H9 (cell line): ENCODE results near the gene ASPM. TPM values are rescaled to one million over a fixed set of nuclear protein-coding genes. Genes with fewer than 3 reads are reported as not detected.

Source experiments
- DNase-seq: peaks from one replicate; pipeline ENCODE4 v3.0.0-alpha.2; 2017
- H2AFZ ChIP-seq: one replicate; pipeline ENCODE4 v1.6.1; 2013; ENCODE audit warnings: mild to moderate bottlenecking, low read length, control low read depth, moderate library complexity
- H2AK5ac ChIP-seq: 2 replicates; pipeline ENCODE4 v1.6.1; 2013; ENCODE audit warnings: low read length, control low read depth, mixed read lengths; ENCODE audit not compliant: insufficient read length
- H2BK120ac ChIP-seq: one replicate; pipeline ENCODE4 v1.6.1; 2013; ENCODE audit warnings: low read depth, mild to moderate bottlenecking, low read length, control low read depth, inconsistent platforms; ENCODE audit not compliant: poor library complexity, severe bottlenecking
- H2BK12ac ChIP-seq: 2 replicates; pipeline ENCODE4 v1.6.1; 2013; ENCODE audit warnings: low read length, control low read depth, mixed read lengths, low read depth; ENCODE audit not compliant: insufficient read length
- H2BK15ac ChIP-seq: 2 replicates; pipeline ENCODE4 v1.6.1; 2013; ENCODE audit warnings: low read depth, low read length, control low read depth
- H2BK20ac ChIP-seq: one replicate; pipeline ENCODE4 v1.6.1; 2013; ENCODE audit warnings: low read depth, mild to moderate bottlenecking, low read length, control low read depth, inconsistent platforms; ENCODE audit not compliant: poor library complexity, severe bottlenecking
- H2BK5ac ChIP-seq: 2 replicates; pipeline ENCODE4 v1.6.1; 2013; ENCODE audit warnings: low read length, control low read depth, mixed read lengths; ENCODE audit not compliant: insufficient read length
- H3K14ac ChIP-seq: 2 replicates; pipeline ENCODE4 v1.6.1; 2013; ENCODE audit warnings: low read length, control low read depth; ENCODE audit not compliant: insufficient read depth
- H3K18ac ChIP-seq: 2 replicates; pipeline ENCODE4 v1.6.1; 2013; ENCODE audit warnings: low read depth, mild to moderate bottlenecking, mixed read lengths, low read length, control low read depth; ENCODE audit not compliant: insufficient read length
- H3K23ac ChIP-seq: 2 replicates; pipeline ENCODE4 v1.6.1; 2013; ENCODE audit warnings: low read length, control low read depth, mixed read lengths, low read depth; ENCODE audit not compliant: insufficient read length
- H3K23me2 ChIP-seq: 2 replicates; pipeline ENCODE4 v1.6.1; 2013; ENCODE audit warnings: low read depth, mild to moderate bottlenecking, mixed read lengths, low read length, control low read depth; ENCODE audit not compliant: insufficient read length, poor library complexity, severe bottlenecking
- H3K27ac ChIP-seq: 2 replicates; pipeline ENCODE4 v1.5.1; 2013; ENCODE audit warnings: low read length, control low read depth, mixed read lengths, low read depth; ENCODE audit not compliant: insufficient read length
- H3K27me3 ChIP-seq: 2 replicates; pipeline ENCODE4 v1.6.1; 2013; ENCODE audit warnings: low read length, control low read depth, inconsistent platforms; ENCODE audit not compliant: insufficient read depth
- H3K4ac ChIP-seq: 2 replicates; pipeline ENCODE4 v1.6.1; 2013; ENCODE audit warnings: low read depth, mild to moderate bottlenecking, control low read depth, inconsistent platforms, low read length, moderate library complexity
- H3K4me1 ChIP-seq: 2 replicates; pipeline ENCODE4 v1.6.1; 2013; ENCODE audit warnings: low read length, control low read depth, inconsistent platforms; ENCODE audit not compliant: insufficient read depth
- H3K4me2 ChIP-seq: 2 replicates; pipeline ENCODE4 v1.6.1; 2013; ENCODE audit warnings: low read length, control low read depth, mixed read lengths; ENCODE audit not compliant: insufficient read length, insufficient read depth
- H3K56ac ChIP-seq: 2 replicates; pipeline ENCODE4 v1.6.1; 2013; ENCODE audit warnings: low read depth, mild to moderate bottlenecking, mixed read lengths, low read length, control low read depth; ENCODE audit not compliant: insufficient read length
- H3K79me1 ChIP-seq: 2 replicates; pipeline ENCODE4 v1.6.1; 2013; ENCODE audit warnings: low read depth, mild to moderate bottlenecking, moderate library complexity, low read length, control low read depth, inconsistent platforms; ENCODE audit not compliant: insufficient read depth, poor library complexity, severe bottlenecking
- H3K79me2 ChIP-seq: 2 replicates; pipeline ENCODE4 v1.6.1; 2013; ENCODE audit warnings: low read length, control low read depth, inconsistent platforms; ENCODE audit not compliant: insufficient read depth
- H3K9ac ChIP-seq: 2 replicates; pipeline ENCODE4 v1.6.1; 2013; ENCODE audit warnings: low read length, control low read depth, mixed read lengths; ENCODE audit not compliant: insufficient read length; ENCODE audit errors: extremely low read depth
- H3K9me3 ChIP-seq: one replicate; pipeline ENCODE4 v1.6.1; 2013; ENCODE audit warnings: low read depth, low read length, inconsistent platforms; ENCODE audit not compliant: control insufficient read depth
- H3T11ph ChIP-seq: one replicate; pipeline ENCODE4 v1.6.1; 2013; ENCODE audit warnings: mild to moderate bottlenecking, low read length, control low read depth, inconsistent platforms
- H4K20me1 ChIP-seq: one replicate; pipeline ENCODE4 v1.6.1; 2013; ENCODE audit not compliant: control insufficient read depth, insufficient read length, insufficient read depth
- H4K5ac ChIP-seq: 2 replicates; pipeline ENCODE4 v1.6.1; 2013; ENCODE audit warnings: low read depth, mild to moderate bottlenecking, mixed read lengths, low read length, control low read depth; ENCODE audit not compliant: insufficient read length
- H4K8ac ChIP-seq: replicated peaks from 2 replicates; pipeline ENCODE4 v1.6.1; 2013; ENCODE audit warnings: low read length, control low read depth, mixed read lengths, low read depth; ENCODE audit not compliant: insufficient read length
- H4K91ac ChIP-seq: 2 replicates; pipeline ENCODE4 v1.6.1; 2013; ENCODE audit warnings: low read depth, mild to moderate bottlenecking, moderate library complexity, mixed read lengths, low read length, control low read depth; ENCODE audit not compliant: insufficient read length
- H3K27ac Mint-ChIP-seq, 3 experiments: 2 replicates in 2 of 3; 3 replicates in 1 of 3; pipeline ENCODE4 v1.8.0; 2020 to 2021; ENCODE audit warnings: mixed read lengths in 3 of 3, mild to moderate bottlenecking in 1 of 3, moderate library complexity in 1 of 3
- H3K27me3 Mint-ChIP-seq: 2 replicates; pipeline ENCODE4 v1.8.0; 2021; ENCODE audit warnings: low read depth, mild to moderate bottlenecking, moderate library complexity, mixed read lengths
- H3K36me3 Mint-ChIP-seq, 3 experiments: 2 replicates in 2 of 3; 3 replicates in 1 of 3; pipeline ENCODE4 v1.8.0; 2020 to 2021; ENCODE audit warnings: low read depth in 3 of 3, mixed read lengths in 3 of 3; ENCODE audit not compliant: insufficient read depth in 1 of 3
- H3K4me1 Mint-ChIP-seq, 2 experiments: 2 replicates each; pipeline ENCODE4 v1.8.0; 2020; ENCODE audit warnings: mixed read lengths in 2 of 2
- H3K4me3 Mint-ChIP-seq, 2 experiments: 2 replicates in 1 of 2; 3 replicates in 1 of 2; pipeline ENCODE4 v1.8.0; 2020 to 2021; ENCODE audit warnings: mild to moderate bottlenecking in 2 of 2, mixed read lengths in 2 of 2, moderate library complexity in 1 of 2
- H3K9me3 Mint-ChIP-seq, 2 experiments: 2 replicates in 1 of 2; 3 replicates in 1 of 2; pipeline ENCODE4 v1.8.0; 2020; ENCODE audit warnings: mild to moderate bottlenecking in 2 of 2, mixed read lengths in 2 of 2, moderate library complexity in 1 of 2
- CTCF ChIP-seq: fragments of 200-600 bp; sonication (generic); conservative IDR thresholded peaks from 3 replicates; pipeline ENCODE4 v1.8.0; 2021; ENCODE audit warnings: antibody characterized with exemption, mild to moderate bottlenecking
- WGBS: extraction: QIAGEN DNeasy Blood & Tissue Kit; methylation state at CpG from one replicate; pipeline ENCODE4 v1.1.7; 2013; ENCODE audit warnings: missing lambda C conversion rate, low lambda C conversion rate, mixed read lengths; ENCODE audit not compliant: insufficient read length; ENCODE audit errors: extremely low coverage; 5-methylcytosine and 5-hydroxymethylcytosine counted together
- total RNA-seq: library from RNA; stranded (reverse); gene quantifications from 2 replicates; pipeline ENCODE4 v1.2.1, GENCODE V29; 2021

The ASPM gene
- total RNA-seq, 1 experiment from 2014 or later = 34.9 TPM

- no peak overlapping the region for H3K18ac ChIP-seq
- H3K14ac ChIP-seq = no peak overlapping the region
- no peak overlapping the region for H3K9ac ChIP-seq
- no peak overlapping the region for H3K4ac ChIP-seq
- no CpG with 5 or more reads among the region's 1 CpG for WGBS
- no peak overlapping the region for H2AFZ ChIP-seq
- DNase-seq = no peak
- TF ChIP-seq CTCF = no peak
- H3K27ac Mint-ChIP-seq = no peak overlapping the region
- H2BK120ac ChIP-seq = no peak overlapping the region
- no peaks in the 10 kb centered on the region for H3K27me3 ChIP-seq
- peaks cover 19% of the 10 kb centered on the region for H3K9me3 ChIP-seq
- H3K4me1 Mint-ChIP-seq = peaks cover 0 to 7% of the 10 kb centered on the region in 2 experiments; a peak in 1 of 4 replicates
- no peak overlapping the region for H3K56ac ChIP-seq
- H4K20me1 ChIP-seq = no peaks in the 10 kb centered on the region
- no peak overlapping the region for H3T11ph ChIP-seq
- no peak overlapping the region for H4K5ac ChIP-seq
- no peak overlapping the region for H3K4me3 Mint-ChIP-seq
- no peaks in the 10 kb centered on the region for H3K4me1 ChIP-seq
- H2AK5ac ChIP-seq = no peak overlapping the region
- H4K8ac ChIP-seq = no peak overlapping the region
- H3K27me3 Mint-ChIP-seq = no peaks in the 10 kb centered on the region
- no peak overlapping the region for H2BK20ac ChIP-seq
- H3K9me3 Mint-ChIP-seq = peaks cover 31% of the 10 kb centered on the region in 2 experiments
- H2BK5ac ChIP-seq = no peak overlapping the region
- no peak overlapping the region for H3K23ac ChIP-seq
- H3K36me3 Mint-ChIP-seq = peaks cover 76 to 83% (median 83%) of the 10 kb centered on the region in 3 experiments
- H4K91ac ChIP-seq = no peak overlapping the region
- no peaks in the 10 kb centered on the region for H3K79me2 ChIP-seq
- no peaks in the 10 kb centered on the region for H3K23me2 ChIP-seq
- no peak overlapping the region for H2BK12ac ChIP-seq
- H3K79me1 ChIP-seq = no peaks in the 10 kb centered on the region
- no peak overlapping the region for H3K4me2 ChIP-seq
- H2BK15ac ChIP-seq = no peak overlapping the region
- no peak overlapping the region for H3K27ac ChIP-seq
These were observed 39.6 kb downstream of the ASPM start for GRCh38 chr1:197106869-197107268.
